Prostate gland (tissue), 2 donors: ENCODE measurements around the gene SPTBN5. TPM values are rescaled to one million over a fixed set of nuclear protein-coding genes. Genes with fewer than 3 reads are reported as not detected.

Experiments used
- DNase-seq: peaks from one replicate; pipeline ENCODE4 v3.0.0-alpha.2; 2019; ENCODE audit warnings: low spot score
- H3K27ac ChIP-seq, 2 donors: fragments of 200-600 bp; sonication (generic); 2 replicates each; pipeline ENCODE4 v1.5.1; 2017 to 2019
- H3K27me3 ChIP-seq: fragments of 200-600 bp; sonication (generic); replicated peaks from 2 replicates; pipeline ENCODE4 v1.5.1; 2019; ENCODE audit not compliant: insufficient read depth
- H3K36me3 ChIP-seq, 2 donors: fragments of 200-600 bp; sonication (generic); 1 replicate in 1 of 2; 2 replicates in 1 of 2; pipeline versions ENCODE4 v1.5.1 to v1.8.1; 2017 to 2019
- H3K4me1 ChIP-seq: fragments of 200-600 bp; sonication (generic); replicated peaks from 2 replicates; pipeline ENCODE4 v1.5.1; 2019
- H3K4me3 ChIP-seq, 2 donors: fragments of 200-600 bp; sonication (generic); 2 replicates each; pipeline ENCODE4 v1.5.1; 2017 to 2019
- H3K9me3 ChIP-seq: fragments of 200-600 bp; sonication (generic); 2 replicates; pipeline ENCODE4 v1.5.1; 2017
- POLR2A ChIP-seq: fragments of 450-650 bp; IDR thresholded peaks from one replicate; pipeline ENCODE4 v1.6.1; 2016; ENCODE audit warnings: antibody characterized with exemption, mild to moderate bottlenecking
- POLR2AphosphoS5 ChIP-seq: sonication (generic); formaldehyde crosslinking; IDR thresholded peaks from one replicate; pipeline ENCODE4 v1.6.1; 2017; ENCODE audit warnings: antibody characterized with exemption
- WGBS: methylation state at CpG from one replicate; pipeline ENCODE4 v1.1.5; 2018; 5-methylcytosine and 5-hydroxymethylcytosine counted together
- intact Hi-C: fragments of 100-400 bp; cut with DNase I; formaldehyde crosslinking; loops from one replicate; pipeline ENCODE4 v1.14.2; 2022
- total RNA-seq, 2 donors: library from RNA; depleted of rRNA; stranded (reverse); fragments of >200 nt; gene quantifications; one replicate each; pipeline ENCODE4 v1.1.0, GENCODE V29; 2016
- TF ChIP-seq, protein P1 (sequence below), 4 experiments: fragments of 200-600 bp in 2 of 4; fragments of 450-650 bp in 2 of 4; sonication (generic) in 2 of 4; IDR thresholded peaks; 1 replicate in 3 of 4; 2 replicates in 1 of 4; pipeline ENCODE4 v1.5.1; 2016 to 2019; ENCODE audit warnings: antibody characterized with exemption in 4 of 4, mild to moderate bottlenecking in 2 of 4, moderate library complexity in 2 of 4

Gene SPTBN5
- total RNA-seq, 2 donors from 2014 or later: 1.2 to 2.2 TPM

DNA sequence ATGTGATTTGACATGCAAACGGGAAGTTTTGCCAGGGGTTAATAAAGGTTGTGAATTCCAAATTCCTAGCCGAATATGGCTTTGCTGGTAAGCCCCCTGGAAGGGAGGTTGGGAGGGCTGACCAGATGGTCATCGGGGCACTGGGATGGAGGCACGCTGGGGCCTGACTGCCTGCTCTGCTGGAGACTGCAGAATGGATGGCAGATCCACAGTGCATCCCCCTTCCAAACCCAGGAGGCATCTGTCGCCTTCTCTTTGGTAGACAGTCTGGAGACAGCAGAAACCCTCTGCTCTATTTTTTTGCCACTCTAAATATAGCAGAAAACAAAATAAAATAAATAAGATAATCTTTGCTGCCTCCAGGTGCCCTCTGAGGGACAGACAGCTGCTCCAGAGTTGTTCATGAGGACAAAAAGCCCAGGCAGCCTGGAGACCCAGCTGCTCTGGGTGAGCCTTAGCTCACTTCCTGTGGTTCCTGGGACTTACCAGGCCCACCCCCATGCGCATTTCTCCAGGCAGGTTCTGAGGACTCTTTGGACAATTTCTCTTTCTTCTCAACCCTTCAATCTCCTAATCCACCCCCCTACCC is 6.1 kb upstream of the SPTBN5 start:
- TF ChIP-seq POLR2A (no peak), POLR2AphosphoS5 (no peak)
- TF ChIP-seq, protein P1, sequence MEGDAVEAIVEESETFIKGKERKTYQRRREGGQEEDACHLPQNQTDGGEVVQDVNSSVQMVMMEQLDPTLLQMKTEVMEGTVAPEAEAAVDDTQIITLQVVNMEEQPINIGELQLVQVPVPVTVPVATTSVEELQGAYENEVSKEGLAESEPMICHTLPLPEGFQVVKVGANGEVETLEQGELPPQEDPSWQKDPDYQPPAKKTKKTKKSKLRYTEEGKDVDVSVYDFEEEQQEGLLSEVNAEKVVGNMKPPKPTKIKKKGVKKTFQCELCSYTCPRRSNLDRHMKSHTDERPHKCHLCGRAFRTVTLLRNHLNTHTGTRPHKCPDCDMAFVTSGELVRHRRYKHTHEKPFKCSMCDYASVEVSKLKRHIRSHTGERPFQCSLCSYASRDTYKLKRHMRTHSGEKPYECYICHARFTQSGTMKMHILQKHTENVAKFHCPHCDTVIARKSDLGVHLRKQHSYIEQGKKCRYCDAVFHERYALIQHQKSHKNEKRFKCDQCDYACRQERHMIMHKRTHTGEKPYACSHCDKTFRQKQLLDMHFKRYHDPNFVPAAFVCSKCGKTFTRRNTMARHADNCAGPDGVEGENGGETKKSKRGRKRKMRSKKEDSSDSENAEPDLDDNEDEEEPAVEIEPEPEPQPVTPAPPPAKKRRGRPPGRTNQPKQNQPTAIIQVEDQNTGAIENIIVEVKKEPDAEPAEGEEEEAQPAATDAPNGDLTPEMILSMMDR (IDR thresholded peaks at IDR 0.05): no peak
- Histone ChIP-seq H3K9me3 (no peaks in the 10 kb centered on the region), H3K4me1 (no peaks in the 10 kb centered on the region), H3K4me3 (no peak overlapping the region), H3K27ac (no peak overlapping the region), H3K27me3 (no peaks in the 10 kb centered on the region), H3K36me3 (no peaks in the 10 kb centered on the region)
- intact Hi-C loops: loop anchor here (5.0 to 10.0 kb wide), 2 partner anchors 73 to 125 kb away; partner anchors contain the start of genes JMJD7 and MAPKBP1
- WGBS: 78% methylated on average over 6 of the region's 6 CpGs
- DNase-seq: no peak

DNA sequence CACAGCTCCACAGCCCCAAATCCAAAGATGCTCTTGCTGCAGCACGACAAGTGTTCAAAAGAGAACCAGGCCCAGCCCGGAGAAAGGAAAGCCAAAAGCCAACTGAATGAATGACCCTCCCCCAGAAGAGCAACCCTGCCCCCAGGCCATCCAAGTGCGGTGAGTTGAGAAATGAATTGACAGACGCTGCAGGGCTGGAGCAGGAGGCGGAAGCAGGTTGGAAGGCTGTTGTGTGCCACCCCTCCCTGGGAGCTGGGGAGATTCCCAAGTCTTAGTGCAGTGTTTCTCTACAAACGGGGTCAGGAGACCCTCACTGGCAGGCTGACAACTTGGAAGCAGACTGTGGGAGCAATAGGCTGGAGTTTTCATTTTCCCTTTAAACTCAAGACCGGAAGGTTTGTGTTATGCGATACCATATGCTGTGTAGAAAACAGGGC is 3.5 kb upstream of the SPTBN5 start:
- 70% methylated on average over 8 of the region's 8 CpGs for WGBS

DNA sequence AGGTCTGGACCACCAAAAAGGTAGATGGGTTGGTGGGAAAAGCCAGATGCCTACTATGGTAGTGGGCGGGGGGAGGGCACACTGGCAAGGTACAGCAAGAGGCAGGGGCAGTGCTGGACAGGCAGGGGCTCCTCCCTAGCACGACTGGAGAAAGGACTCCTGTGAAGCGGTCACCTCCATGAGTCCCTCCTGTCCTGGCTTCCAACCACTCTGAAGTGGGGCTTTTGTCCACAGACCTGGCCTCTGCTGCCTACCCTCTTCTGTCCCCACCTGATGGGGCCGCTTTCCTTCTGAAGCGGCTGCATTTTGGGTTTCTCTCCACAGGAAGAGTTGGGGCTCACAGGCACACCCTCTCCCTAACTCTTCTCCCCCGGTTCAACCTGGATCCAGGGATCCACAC is 2.7 kb upstream of the SPTBN5 start:
- H3K9me3 ChIP-seq: no peaks in the 10 kb centered on the region
- WGBS: 89% methylated on average over 6 of the region's 6 CpGs
- H3K27ac ChIP-seq: no peak overlapping the region
- H3K27me3 ChIP-seq: no peaks in the 10 kb centered on the region
- peaks cover 3% of the 10 kb centered on the region for H3K4me1 ChIP-seq
- no peak for DNase-seq
- intact Hi-C loops: no loop called here
- no peak for TF ChIP-seq POLR2AphosphoS5
- no peak for TF ChIP-seq POLR2A
- TF ChIP-seq, protein P1 (IDR thresholded peaks at IDR 0.05): no peak
- H3K4me3 ChIP-seq: no peak overlapping the region
- no peaks in the 10 kb centered on the region for H3K36me3 ChIP-seq

More for the DNA sequence above, 3.5 kb upstream of the SPTBN5 start:
- H3K4me1 ChIP-seq: peaks cover 3% of the 10 kb centered on the region
- intact Hi-C loops: no loop called here
- H3K9me3 ChIP-seq: no peaks in the 10 kb centered on the region
- H3K27me3 ChIP-seq: no peaks in the 10 kb centered on the region
- no peak overlapping the region for H3K27ac ChIP-seq
- TF ChIP-seq, protein P1 (IDR thresholded peaks at IDR 0.05): no peak
- TF ChIP-seq POLR2AphosphoS5: no peak
- no peak for TF ChIP-seq POLR2A
- no peak overlapping the region for H3K4me3 ChIP-seq
- DNase-seq: no peak
- no peaks in the 10 kb centered on the region for H3K36me3 ChIP-seq

DNA sequence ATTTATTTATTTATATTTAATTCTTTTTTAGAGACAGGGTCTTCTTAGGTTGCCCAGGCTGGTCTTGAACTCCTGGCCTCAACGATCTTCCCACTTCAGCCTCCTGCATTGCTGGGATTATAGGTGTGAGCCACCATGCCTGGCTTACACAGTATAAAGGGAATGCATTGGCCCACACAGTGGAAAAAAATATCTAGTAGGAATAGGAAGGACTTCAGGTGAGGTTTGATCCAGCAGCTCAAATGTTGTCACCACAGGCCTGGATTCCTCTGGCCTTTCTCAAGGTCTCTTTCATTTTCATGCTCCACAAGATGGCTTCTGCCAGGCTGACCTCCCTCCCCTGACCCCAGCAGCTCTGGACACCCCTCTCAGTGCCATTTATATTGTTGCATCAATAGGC is 2.1 kb upstream of the SPTBN5 start:
- Histone ChIP-seq H3K4me3 (no peak overlapping the region), H3K27ac (no peak overlapping the region), H3K36me3 (no peaks in the 10 kb centered on the region), H3K9me3 (no peaks in the 10 kb centered on the region), H3K4me1 (peaks cover 3% of the 10 kb centered on the region), H3K27me3 (no peaks in the 10 kb centered on the region)
- intact Hi-C loops: no loop called here
- 100% methylated on average over 1 of the region's 1 CpG for WGBS
- TF ChIP-seq POLR2A: no peak
- TF ChIP-seq POLR2AphosphoS5: no peak
- TF ChIP-seq, protein P1 (IDR thresholded peaks at IDR 0.05): no peak
- no peak for DNase-seq

DNA sequence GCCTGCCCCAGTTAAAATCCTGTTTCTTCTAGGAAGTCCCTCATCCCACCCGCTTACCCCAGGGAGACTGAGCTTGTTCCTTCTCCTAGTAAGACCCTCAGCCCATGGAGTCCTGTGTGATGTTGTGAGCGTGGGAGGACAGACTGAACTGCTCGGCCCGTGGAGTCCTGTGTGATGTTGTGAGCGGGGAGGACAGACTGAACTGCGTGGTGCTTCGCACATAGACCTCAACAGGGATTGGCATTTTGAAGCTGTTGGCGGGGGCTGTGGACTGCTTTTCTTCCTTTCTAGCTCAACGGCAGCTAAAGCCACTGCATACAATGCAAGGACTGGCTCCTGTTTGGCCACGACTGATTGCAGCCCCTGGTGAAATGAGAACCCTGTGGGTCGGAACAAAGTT is 1.6 kb upstream of the SPTBN5 start:
- no peaks in the 10 kb centered on the region for H3K27me3 ChIP-seq
- H3K27ac ChIP-seq: no peak overlapping the region
- no peaks in the 10 kb centered on the region for H3K36me3 ChIP-seq
- DNase-seq: no peak
- H3K4me3 ChIP-seq: no peak overlapping the region
- intact Hi-C loops: no loop called here
- WGBS: 86% methylated on average over 11 of the region's 11 CpGs
- no peaks in the 10 kb centered on the region for H3K9me3 ChIP-seq
- peaks cover 3% of the 10 kb centered on the region for H3K4me1 ChIP-seq
- no peak for TF ChIP-seq POLR2AphosphoS5
- TF ChIP-seq, protein P1 (IDR thresholded peaks at IDR 0.05): no peak
- no peak for TF ChIP-seq POLR2A
